Adipose tissue (tissue), 3 donors: ENCODE results near the gene PHRF1. TPM values are rescaled to one million over a fixed set of nuclear protein-coding genes. Genes with fewer than 3 reads are reported as not detected.
"Not testable (repeated sequence)": the region's sequence is repeated elsewhere in the genome, so short reads cannot be mapped to it uniquely, and the experiment has no call there.

Experiments
- H3K27ac ChIP-seq: one replicate; pipeline ENCODE4 v1.5.1; 2013; ENCODE audit warnings: low read depth, low read length
- WGBS, 3 donors: extraction: QIAGEN DNeasy Blood & Tissue Kit; methylation state at CpG; one replicate each; pipeline ENCODE4 v1.1.7; 2013; 5-methylcytosine and 5-hydroxymethylcytosine counted together
- polyA plus RNA-seq, 3 donors: library from polyadenylated mRNA; stranded (reverse); fragments of 200-250 nt; gene quantifications; one replicate each; pipeline ENCODE4 v1.2.3, GENCODE V29; 2013
- donor health status: healthy with polysubstance abuse.
- donor health status: Bipolar disorder and iron deficiency.
- donor health status: healthy.

The PHRF1 gene
- polyA plus RNA-seq, 3 donors = 8.9 to 19.8 (median 16.0) TPM

- no peak overlapping the region for H3K27ac ChIP-seq
- WGBS, 3 donors = 74 to 97% (median 93%) methylated on average over 5 of the region's 5 CpGs
These were observed 54.6 kb downstream of the PHRF1 start for GRCh38 chr11:630871-631270.

GRCh38 chr11:635945-636510 lies 59.8 kb downstream of the PHRF1 start:
- H3K27ac ChIP-seq = no peak overlapping the region
- WGBS, 3 donors = 59 to 76% (median 74%) methylated on average over 22 of the region's 22 CpGs

- H3K27ac ChIP-seq = no peak within 1 kb of the TSS
- 13 to 16% (median 15%) methylated on average over 85 to 100 of the region's 100 CpGs for WGBS, 3 donors
These were observed 60.5 kb downstream of the PHRF1 start, which contains the start of gene DRD4 for GRCh38 chr11:636511-637332. Gene DRD4, plus strand, starts transcription at chr11:637269. Its CDS starts 36 bp downstream, at chr11:637305.

GRCh38 chr11:637333-637592 lies 61.0 kb downstream of the PHRF1 start:
- H3K27ac ChIP-seq = no peak overlapping the region
- 2 to 8% (median 3%) methylated on average over 8 to 34 of the region's 34 CpGs for WGBS, 3 donors

- WGBS, 3 donors = 40 to 48% (median 42%) methylated on average over 54 to 55 of the region's 55 CpGs
- H3K27ac ChIP-seq = no peak overlapping the region
These were observed 61.6 kb downstream of the PHRF1 start for GRCh38 chr11:637593-638521.

GRCh38 chr11:638631-639331 lies 62.5 kb downstream of the PHRF1 start:
- WGBS, 3 donors = 56 to 66% (median 58%) methylated on average over 28 of the region's 28 CpGs

GRCh38 chr11:639332-639955 lies 63.2 kb downstream of the PHRF1 start:
- WGBS, 3 donors = 4 to 30% (median 12%) methylated on average over 34 to 80 of the region's 80 CpGs
- no peak overlapping the region for H3K27ac ChIP-seq

More at GRCh38 chr11:638631-639331, 62.5 kb downstream of the PHRF1 start:
- H3K27ac ChIP-seq = no peak overlapping the region

GRCh38 chr11:640021-640706 lies 63.9 kb downstream of the PHRF1 start:
- WGBS, 3 donors = 20 to 57% (median 28%) methylated on average over 33 to 68 of the region's 69 CpGs
- H3K27ac ChIP-seq = no peak overlapping the region

- 93 to 95% (median 94%) methylated on average over 19 of the region's 19 CpGs for WGBS, 3 donors
- H3K27ac ChIP-seq = no peak overlapping the region
These were observed 65.6 kb downstream of the PHRF1 start for GRCh38 chr11:641806-642370.

GRCh38 chr11:643366-643765 lies 67.1 kb downstream of the PHRF1 start:
- H3K27ac ChIP-seq = no peak overlapping the region
- 90 to 94% (median 94%) methylated on average over 9 of the region's 9 CpGs for WGBS, 3 donors

- WGBS, 3 donors = 86 to 90% (median 90%) methylated on average over 49 to 50 of the region's 50 CpGs
- no peak overlapping the region for H3K27ac ChIP-seq
These were observed 67.8 kb downstream of the PHRF1 start for GRCh38 chr11:643849-644738.

GRCh38 chr11:645536-645935 lies 69.3 kb downstream of the PHRF1 start:
- no peak overlapping the region for H3K27ac ChIP-seq
- WGBS, 3 donors = 83 to 88% (median 86%) methylated on average over 16 of the region's 16 CpGs

GRCh38 chr11:646214-646613 lies 69.9 kb downstream of the PHRF1 start:
- no peak overlapping the region for H3K27ac ChIP-seq
- WGBS, 3 donors = 78 to 90% (median 89%) methylated on average over 14 of the region's 14 CpGs

- 87 to 95% (median 89%) methylated on average over 9 to 10 of the region's 14 CpGs for WGBS, 3 donors
- H3K27ac ChIP-seq = not testable (repeated sequence)
These were observed 71.4 kb downstream of the PHRF1 start for GRCh38 chr11:647672-648158.

- H3K27ac ChIP-seq = no peak overlapping the region
- WGBS, 3 donors = 95% methylated on average over 10 of the region's 10 CpGs
These were observed 74.2 kb downstream of the PHRF1 start for GRCh38 chr11:650482-650881.

GRCh38 chr11:653136-653535 lies 76.9 kb downstream of the PHRF1 start:
- WGBS, 3 donors = 76 to 91% (median 77%) methylated on average over 14 of the region's 14 CpGs
- not testable (repeated sequence) for H3K27ac ChIP-seq
